GM12891 (cell line): ENCODE results near the gene GDF11.

Experiments
- POLR2A ChIP-seq: IDR thresholded peaks from 2 replicates; pipeline ENCODE4 v1.6.1; 2011; ENCODE audit warnings: low read depth, low read length, control low read depth
- POLR2AphosphoS5 ChIP-seq: IDR thresholded peaks from 2 replicates; pipeline ENCODE4 v1.6.1; 2011; ENCODE audit warnings: low read depth, low read length, control low read depth
- TAF1 ChIP-seq: IDR thresholded peaks from 2 replicates; pipeline ENCODE4 v1.6.1; 2011; ENCODE audit warnings: low read depth, low read length, control low read depth

GRCh38 chr12:55703901-55704761 is 38.8 kb upstream of the GDF11 start:
- TF ChIP-seq POLR2A: no peak
- TF ChIP-seq POLR2AphosphoS5: no peak
- no peak for TF ChIP-seq TAF1
